Adipose tissue (tissue), 3 donors: ENCODE measurements around the gene CDV3. TPM values are rescaled to one million over a fixed set of nuclear protein-coding genes. Genes with fewer than 3 reads are reported as not detected.

Experiments used
- H3K27ac ChIP-seq: one replicate; pipeline ENCODE4 v1.5.1; 2013; ENCODE audit warnings: low read depth, low read length
- WGBS, 3 donors: extraction: QIAGEN DNeasy Blood & Tissue Kit; methylation state at CpG; one replicate each; pipeline ENCODE4 v1.1.7; 2013; 5-methylcytosine and 5-hydroxymethylcytosine counted together
- polyA plus RNA-seq, 3 donors: library from polyadenylated mRNA; stranded (reverse); fragments of 200-250 nt; gene quantifications; one replicate each; pipeline ENCODE4 v1.2.3, GENCODE V29; 2013
- donor health status: healthy with polysubstance abuse.
- donor health status: Bipolar disorder and iron deficiency.
- donor health status: healthy.

Gene CDV3
- polyA plus RNA-seq, 3 donors, result 43.3 to 109 (median 106) TPM

DNA sequence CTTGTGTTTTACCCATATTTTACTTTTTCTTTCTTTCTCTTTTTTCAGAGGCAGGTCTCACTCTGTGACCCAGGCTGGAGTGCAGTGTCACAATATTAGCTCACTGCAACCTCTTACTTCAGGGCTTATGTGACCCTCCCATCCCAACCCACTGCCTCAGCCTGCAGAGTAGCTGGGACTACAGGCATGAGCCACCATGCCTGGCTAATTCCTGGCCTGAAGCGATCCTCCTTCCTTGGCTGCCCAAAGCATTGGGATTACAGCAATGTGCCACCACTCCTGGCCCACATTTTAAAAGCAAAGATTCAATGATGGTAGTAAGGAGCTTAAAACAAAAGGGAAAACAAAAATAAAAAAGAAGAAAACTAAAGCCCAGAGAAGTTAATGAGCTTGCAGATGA is 11.1 kb upstream of the CDV3 start:
- no peak overlapping the region for H3K27ac ChIP-seq
- 94 to 100% (median 97%) methylated on average over 1 of the region's 1 CpG for WGBS, 3 donors

DNA sequence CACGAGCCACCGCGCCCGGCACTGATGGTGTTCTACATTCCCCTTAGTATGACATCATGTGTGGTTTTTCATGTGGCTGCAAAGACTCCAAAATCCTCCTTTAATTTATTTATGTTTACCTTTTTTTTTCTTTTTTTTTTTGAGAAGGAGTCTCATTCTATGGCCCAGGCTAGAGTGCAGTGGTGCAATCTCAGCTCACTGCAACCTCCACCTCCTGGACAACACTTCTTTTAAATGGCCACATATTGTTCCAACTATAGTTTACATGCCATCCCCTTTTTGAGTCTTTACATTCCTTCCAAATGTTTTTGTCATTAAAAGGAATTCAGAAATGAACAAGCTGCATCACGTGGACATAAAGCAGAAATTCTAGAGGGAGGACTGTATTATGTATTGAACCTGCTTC is 10.3 kb upstream of the CDV3 start:
- no peak overlapping the region for H3K27ac ChIP-seq
- WGBS, 3 donors, result 61 to 80% (median 76%) methylated on average over 5 of the region's 5 CpGs

DNA sequence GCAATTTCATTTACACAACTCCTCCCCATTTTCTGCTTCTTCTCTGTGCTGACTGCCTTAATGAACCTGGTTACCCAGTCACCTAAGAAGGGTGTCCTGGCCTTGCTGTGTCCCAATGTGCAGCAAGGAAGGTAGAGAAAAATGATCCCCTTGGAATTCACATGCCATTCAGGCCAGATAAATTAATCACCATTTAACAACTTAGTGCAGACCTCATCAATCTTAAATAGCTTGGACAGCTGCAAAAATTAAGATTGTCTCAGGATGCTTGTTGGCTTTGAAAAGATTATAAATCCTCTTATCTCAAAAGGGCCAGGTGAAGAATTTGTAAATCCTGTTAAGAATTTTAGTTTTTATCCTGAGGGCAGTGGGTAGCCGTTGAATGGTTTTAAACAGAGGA is 9.7 kb upstream of the CDV3 start:
- H3K27ac ChIP-seq, result no peak overlapping the region
- 71 to 90% (median 86%) methylated on average over 1 of the region's 1 CpG for WGBS, 3 donors

DNA sequence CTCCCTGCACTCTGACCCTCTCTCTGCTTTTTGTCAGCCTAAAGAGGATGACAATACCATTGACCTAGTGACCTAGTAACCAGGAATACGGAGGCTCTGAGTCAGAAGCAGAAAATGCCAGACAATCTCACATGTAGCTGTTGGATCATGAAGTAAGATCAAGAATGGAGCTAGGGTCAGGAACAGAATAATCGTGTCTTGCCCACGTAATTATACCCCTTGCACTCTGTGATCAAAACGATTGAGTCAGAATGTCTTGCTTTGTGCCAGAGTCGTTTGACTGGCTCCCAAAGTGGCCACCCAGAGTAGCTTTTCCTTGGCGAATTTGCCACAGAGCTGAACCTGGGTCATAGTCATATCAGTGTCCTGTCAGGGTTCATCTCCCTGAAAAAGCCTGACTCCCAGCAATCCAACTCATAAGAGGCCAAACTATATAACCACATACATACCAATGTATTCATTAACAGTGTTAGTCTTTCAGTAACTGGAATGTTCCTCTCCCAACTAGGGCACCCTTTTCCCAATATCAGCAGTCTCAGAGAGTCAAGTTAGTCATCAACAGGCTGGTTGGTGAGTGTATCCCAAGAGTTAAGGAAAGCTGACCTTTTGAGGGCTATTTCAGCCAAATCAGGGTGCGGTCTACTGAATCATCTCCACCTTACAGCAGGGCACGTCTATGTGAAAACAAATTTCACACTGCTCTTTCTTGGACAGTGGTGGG is 5.0 kb upstream of the CDV3 start:
- H3K27ac ChIP-seq, result no peak overlapping the region
- 61 to 73% (median 65%) methylated on average over 8 of the region's 8 CpGs for WGBS, 3 donors

DNA sequence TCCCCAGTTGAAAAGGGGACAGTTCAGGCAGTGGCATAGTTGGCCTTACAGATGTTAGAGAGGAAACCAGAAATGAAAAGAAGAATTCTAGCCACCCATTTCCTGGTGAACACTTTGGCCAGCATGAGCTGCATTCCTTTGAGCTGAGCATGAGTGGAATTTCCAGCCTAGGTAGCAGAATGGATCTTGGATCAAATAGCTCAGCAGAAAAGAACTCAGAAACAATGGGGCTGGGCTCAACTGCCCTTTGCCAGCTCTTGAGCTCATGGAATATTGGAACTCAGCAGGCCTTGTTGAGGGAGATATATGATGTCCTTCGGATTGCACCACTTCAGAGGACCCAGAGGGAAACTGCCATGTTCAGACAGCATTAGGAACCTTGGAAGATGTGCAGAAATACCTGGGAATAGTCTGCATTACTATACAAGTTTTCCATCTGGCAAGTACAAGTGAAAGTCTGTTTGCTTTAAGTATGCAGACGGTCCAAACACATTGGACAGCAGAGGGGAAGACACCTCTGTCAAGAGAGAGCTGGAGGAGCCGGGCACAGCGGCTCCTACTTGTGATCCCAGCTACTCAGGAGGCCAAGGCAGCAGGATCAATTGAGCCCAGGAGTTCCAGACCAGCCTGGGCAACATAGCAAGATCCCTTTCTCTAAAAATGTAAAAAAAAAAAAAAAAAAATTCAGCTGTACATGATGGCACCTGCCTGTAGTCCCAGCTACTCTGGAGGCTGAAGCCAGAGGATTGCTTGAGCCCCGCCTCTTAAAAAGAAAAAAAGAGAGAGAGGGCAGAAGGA is 3.1 kb upstream of the CDV3 start:
- WGBS, 3 donors, result 76 to 87% (median 85%) methylated on average over 5 of the region's 5 CpGs
- H3K27ac ChIP-seq, result no peak overlapping the region

DNA sequence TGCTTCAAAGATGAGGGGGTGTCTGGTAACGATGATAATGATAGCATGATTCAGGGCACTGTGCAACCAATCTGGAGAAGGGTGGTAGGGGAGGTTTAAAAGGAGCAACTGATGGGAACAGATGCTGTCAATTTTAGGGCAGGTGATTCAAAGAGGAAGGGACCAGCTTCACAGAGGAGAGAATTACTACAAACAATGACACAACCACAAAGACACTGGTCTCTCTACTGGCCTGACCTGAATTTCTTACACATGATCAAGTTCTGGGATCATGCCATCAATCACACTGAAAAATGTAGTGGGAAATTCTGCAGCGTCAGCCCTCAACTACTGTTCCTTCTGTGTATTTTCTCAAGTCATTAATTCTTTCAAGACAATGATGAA is 2.6 kb upstream of the CDV3 start:
- WGBS, 3 donors, result 71 to 81% (median 81%) methylated on average over 2 of the region's 2 CpGs

DNA sequence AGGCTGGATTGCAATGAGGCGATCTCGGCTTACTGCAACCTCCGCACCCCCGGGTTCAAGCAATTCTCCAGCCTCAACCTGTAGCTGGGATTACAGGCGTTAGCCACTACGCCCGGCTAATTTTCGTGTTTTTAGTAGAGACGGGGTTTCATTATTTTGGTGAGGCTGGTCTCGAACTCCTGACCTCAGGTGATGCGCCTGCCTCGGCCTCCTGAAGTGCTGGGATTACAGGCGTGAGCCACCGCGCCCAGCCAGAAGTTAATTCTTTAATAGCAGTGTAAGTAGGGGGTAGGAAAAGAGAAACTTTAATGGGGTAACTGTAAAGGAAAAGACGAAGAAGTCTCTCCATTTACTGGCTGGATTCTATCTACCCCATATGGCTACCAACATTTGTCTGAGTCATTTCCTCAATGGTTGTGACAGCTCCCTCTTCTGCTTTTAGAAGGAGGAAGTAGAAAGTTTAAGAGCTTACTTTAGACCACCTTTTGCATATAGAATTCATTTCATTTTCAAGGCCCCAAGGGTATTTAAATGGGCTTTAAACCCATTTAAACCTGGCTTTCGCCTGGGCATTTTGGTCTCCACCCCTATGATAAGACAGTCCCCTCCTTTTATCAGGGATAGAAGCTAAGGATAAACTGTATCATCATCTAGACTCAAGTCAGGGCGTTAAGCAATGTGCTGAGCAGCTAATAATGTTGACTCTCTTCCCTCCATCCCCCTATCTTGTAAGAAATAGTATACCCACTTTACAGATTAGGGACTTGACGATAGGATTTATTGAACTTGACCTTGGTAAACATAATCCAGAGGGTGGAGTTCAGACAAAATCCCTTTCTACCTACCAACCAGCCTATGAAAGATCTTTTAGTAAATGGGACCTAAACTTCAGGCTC is 1.1 kb upstream of the CDV3 start:
- WGBS, 3 donors, result 58 to 86% (median 69%) methylated on average over 19 of the region's 19 CpGs
- peak overlapping the region; percentile 65 for H3K27ac ChIP-seq

More for the DNA sequence above, 2.6 kb upstream of the CDV3 start:
- no peak overlapping the region for H3K27ac ChIP-seq

DNA sequence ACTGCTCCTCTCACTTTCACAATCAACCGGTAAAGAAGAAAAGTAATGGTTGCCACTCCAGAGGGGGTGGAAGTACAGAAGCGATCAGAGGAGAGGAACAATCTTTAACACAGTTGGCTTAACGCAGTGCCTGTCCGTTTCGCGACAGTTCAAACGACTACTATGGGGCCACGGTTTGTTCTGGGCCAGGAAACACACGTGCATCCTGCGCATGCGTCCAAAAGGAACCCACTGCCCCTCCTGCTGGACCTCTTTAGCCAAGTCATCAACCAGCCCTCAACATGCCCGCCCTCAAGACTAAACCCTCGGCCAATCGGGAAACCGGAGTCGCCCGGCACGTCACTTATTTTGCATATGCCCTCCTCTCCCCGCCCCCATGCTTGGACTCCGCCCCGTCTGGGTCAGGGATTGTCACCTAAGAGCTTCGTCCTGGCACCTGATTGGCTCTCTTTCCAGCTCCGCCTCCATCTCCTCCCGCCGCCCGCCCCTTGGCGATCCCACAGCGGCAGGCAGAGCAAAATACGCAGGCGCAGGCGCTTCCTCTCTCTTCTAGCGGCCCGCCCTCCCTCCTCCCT is 345 bp upstream of the CDV3 start:
- WGBS, 3 donors, result 0 to 1% (median 1%) methylated on average over 32 to 33 of the region's 33 CpGs
- peak overlapping the region; percentile 65 for H3K27ac ChIP-seq

DNA sequence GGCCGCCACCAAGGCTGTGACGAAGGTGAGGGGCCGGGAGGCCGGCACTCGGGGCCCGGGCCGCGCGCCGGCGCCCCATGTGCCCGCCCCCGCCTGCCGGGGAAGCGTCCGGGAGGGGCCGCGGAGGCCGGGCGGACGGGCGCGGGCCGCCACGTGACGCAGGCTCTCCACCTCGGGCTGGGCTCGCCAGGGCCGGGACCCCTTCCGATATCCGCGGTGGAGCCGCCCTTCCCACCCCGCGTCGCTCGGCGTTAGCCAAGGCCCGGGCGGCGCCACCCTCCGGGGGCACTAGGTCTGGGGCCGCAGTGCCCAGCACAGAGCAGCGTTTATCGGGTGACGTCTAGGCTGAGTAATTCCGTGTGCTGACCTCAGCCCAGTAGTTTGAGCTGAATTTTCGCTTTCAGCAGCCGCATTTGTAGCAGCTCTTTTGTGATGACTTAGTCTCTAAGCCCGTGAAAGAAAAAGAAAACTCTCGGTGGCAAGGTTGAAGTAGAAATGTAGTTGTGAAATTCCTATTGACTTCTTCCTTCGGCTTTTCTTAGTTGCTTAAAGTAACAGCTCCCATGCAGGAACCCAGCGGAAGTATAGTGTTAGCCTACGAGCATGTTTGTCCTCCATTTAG is 885 bp downstream of the CDV3 start:
- WGBS, 3 donors, result 0 to 1% (median 0%) methylated on average over 31 to 54 of the region's 54 CpGs
- peak overlapping the region; percentile 100 for H3K27ac ChIP-seq

DNA sequence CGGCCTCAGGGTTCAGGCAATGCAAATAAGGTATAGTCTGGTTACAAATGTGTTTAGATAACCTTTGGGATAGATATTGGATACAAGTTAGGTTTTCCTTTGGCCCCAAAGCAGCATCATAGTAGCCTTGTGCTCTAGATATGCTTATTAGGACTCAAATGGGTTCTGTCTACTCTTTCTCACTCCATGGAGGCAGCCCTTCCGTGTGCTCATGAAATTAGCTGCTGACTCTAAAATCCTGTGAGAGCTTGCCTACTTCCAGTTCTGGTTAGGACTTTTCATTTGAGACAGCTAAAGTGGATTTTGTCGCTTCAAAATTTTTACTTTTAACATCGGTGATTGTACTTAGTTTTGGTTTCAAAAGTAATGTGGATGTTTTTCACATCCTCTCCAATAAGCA is 1.6 kb downstream of the CDV3 start:
- peak overlapping the region; percentile 100 for H3K27ac ChIP-seq
- 28 to 40% (median 36%) methylated on average over 4 of the region's 4 CpGs for WGBS, 3 donors

DNA sequence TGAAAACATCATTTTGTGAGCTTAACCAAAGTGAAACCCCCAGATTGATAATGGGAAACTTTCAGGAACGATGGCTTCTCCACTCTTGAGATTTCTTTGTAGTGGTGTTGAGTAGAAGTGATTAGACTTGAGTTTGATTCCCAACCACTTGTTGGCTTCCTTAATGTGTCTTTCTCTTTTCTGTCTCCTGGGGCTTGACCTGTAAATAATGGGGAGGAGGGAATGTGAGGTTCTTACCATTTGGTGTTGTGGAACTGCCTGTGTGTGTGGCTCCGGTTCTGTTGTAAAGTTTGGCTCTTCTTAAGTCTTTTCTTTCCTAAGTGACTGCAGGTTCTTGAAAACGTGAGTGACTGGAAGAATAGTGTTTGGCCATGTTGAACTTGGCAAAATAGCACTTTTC is 2.7 kb downstream of the CDV3 start:
- 9 to 35% (median 32%) methylated on average over 3 of the region's 3 CpGs for WGBS, 3 donors
- no peak overlapping the region for H3K27ac ChIP-seq

DNA sequence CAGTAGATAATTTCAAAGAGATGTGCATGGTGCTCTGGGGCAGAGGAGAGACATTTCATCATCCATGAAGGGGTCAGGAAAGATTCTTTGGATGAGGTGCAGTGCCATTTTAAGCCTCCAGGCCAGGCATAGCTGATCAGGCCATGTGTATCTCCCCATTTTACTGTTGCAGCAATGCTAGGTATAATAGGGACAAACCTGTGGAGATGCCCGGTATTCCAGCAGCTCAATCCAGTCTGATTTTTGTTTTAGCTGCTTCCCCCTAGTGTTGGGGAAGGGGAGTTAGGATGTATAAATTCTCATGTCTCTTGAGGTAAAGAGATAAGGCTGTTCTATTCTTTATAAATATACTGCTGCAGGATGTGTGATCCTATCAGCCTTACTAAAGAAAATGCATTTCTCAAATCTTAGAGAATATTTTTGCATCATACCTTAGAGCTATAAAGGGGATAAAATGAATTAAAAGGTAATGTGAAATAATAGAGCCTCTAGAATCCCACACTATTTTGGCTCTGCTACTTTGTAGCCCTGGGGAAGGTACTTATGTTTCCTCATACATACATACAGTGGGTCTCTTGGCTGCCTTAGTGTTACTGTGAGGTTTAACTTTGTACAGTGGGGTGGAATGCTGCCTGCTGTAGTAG is 5.2 kb downstream of the CDV3 start:
- no peak overlapping the region for H3K27ac ChIP-seq
- WGBS, 3 donors, result 7 to 16% (median 12%) methylated on average over 1 of the region's 1 CpG

DNA sequence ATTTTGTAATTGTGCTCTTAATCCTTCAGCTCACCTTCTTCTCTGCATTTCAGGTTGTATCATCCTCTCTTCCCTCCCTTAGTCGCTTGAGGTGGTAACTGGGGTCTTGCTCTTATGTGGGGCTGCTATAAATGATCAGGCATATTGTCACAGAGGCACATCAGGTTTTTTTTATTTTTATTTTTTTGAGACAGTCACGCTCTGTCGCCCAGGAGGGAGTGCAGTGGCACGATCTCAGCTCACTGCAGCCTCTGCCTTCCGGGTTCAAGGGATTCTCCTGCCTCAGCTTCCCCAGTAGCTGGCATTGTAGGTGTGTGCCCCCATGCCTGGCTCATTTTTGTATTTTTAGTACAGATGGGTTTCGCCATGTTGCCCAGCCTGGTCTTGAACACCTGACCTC is 9.9 kb downstream of the CDV3 start:
- 95 to 97% (median 96%) methylated on average over 6 of the region's 6 CpGs for WGBS, 3 donors
- no peak overlapping the region for H3K27ac ChIP-seq

DNA sequence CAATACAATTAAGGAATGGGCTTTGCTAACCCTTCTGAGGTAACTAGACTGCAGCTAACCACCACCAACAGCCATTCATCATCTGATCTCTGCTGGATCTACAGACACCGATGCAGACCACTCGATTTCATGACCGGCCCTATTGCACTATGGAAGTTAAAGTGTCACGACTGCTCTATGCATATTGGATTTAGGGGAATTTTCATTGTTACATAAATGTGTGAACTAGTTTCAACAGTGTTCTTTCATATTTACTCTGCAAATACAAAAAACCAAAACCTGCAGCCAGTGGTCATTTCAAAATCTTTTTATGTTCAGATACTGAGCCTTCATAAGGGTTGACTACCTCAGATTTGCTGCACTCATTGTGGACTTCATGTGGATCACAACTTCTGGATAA is 14.5 kb downstream of the CDV3 start:
- no peak overlapping the region for H3K27ac ChIP-seq
- WGBS, 3 donors, result 86 to 90% (median 87%) methylated on average over 4 of the region's 4 CpGs

DNA sequence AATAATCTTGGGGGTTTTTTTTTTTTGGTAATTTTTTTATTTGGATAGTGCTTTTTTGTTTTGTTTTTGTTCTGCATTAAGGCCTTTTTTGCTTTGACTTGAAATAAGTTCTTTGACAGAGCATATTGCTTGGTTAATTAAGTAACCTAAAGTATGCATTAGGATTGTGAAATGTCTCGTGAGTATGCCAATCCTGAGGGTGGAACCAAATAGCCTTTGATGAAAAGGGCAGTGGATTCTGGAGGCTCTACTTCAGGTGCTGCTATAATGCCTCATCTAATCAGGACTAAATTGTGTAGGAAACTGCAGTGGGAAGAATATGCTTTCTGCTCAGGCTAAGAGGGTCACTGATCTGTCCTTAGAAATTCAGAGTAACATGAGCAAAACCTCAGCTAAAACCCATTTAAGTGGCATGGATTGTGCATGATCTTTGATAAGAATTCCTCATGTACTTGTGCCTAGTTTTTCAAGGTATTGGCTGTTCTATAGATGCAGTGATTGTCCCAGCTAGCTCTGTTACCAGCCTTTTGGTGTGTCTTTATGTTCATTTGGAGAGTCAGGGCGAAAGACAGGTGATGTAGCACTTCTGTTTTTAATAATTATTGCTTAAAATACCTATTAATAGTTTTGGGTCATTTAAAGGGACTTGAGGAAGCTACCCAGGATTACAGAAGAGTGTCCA is 15.4 kb downstream of the CDV3 start:
- WGBS, 3 donors, result 64 to 76% (median 72%) methylated on average over 2 of the region's 2 CpGs
- no peak overlapping the region for H3K27ac ChIP-seq

DNA sequence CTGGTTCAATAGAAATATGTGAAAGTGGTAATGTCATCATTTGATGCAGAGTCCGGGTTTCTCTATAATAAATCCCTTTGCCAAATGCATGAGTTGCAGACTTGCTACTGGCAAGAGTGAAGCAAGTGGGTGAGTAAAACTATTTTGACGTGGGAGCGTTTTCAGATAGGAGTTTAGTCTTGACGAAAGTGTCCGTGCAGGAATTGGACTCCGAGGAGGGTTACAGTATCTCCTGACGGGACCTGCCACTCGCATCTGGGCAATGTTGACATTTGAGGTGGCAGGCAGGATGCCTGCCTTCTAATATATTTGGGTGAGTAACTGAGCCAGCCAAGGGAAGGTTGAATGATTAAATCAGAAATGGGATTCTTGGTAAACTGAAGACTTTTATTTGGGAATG is 16.0 kb downstream of the CDV3 start:
- 62 to 85% (median 81%) methylated on average over 8 of the region's 8 CpGs for WGBS, 3 donors
- no peak overlapping the region for H3K27ac ChIP-seq

DNA sequence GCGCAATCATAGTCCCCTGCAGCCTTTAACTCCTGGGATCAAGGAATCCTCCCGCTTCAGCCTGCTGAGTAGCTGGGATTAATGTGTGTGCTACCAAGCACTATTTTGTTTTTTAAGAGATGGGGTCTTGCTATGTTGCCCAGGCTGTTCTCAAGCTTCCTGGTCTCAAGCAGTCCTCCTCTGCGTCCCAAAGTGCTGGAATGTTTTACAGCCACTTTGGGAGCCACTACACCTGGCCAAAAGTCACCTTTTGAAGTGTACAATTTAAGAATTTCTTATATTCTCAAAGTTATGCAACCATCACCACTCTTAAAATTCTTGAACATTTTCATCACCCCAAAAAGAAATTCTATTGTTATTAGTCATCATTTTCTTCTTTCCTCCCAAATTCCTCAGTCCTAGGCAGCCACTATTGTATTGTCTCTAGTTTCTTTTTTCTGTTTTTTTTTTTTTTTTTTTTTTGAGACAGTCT is 17.8 kb downstream of the CDV3 start:
- H3K27ac ChIP-seq, result no peak overlapping the region
- 93 to 95% (median 94%) methylated on average over 3 of the region's 3 CpGs for WGBS, 3 donors
